Activated naive CD8-positive, alpha-beta T cell (primary cell): ENCODE data around the gene FADS1.

Experiments
- H3K27ac Mint-ChIP-seq: one replicate; pipeline ENCODE4 v1.8.0; 2021; ENCODE audit warnings: mixed read lengths
- H3K27me3 Mint-ChIP-seq: one replicate; pipeline ENCODE4 v1.8.0; 2021; ENCODE audit warnings: mixed read lengths
- H3K36me3 Mint-ChIP-seq: one replicate; pipeline ENCODE4 v1.8.0; 2021; ENCODE audit warnings: mixed read lengths
- H3K4me1 Mint-ChIP-seq: one replicate; pipeline ENCODE4 v1.8.0; 2021; ENCODE audit warnings: low read depth, mixed read lengths
- H3K4me3 Mint-ChIP-seq: one replicate; pipeline ENCODE4 v1.8.0; 2021; ENCODE audit warnings: mild to moderate bottlenecking, mixed read lengths
- H3K9me3 Mint-ChIP-seq: one replicate; pipeline ENCODE4 v1.8.0; 2021; ENCODE audit warnings: low read depth, mixed read lengths

The FADS1 gene

GRCh38 chr11:61851113-61851899 is 34.5 kb upstream of the FADS1 start:
- H3K4me1 Mint-ChIP-seq: no peaks in the 10 kb centered on the region
- H3K27ac Mint-ChIP-seq: no peak overlapping the region
- no peak overlapping the region for H3K4me3 Mint-ChIP-seq
- H3K9me3 Mint-ChIP-seq: no peaks in the 10 kb centered on the region
- H3K36me3 Mint-ChIP-seq: no peaks in the 10 kb centered on the region
- H3K27me3 Mint-ChIP-seq: no peaks in the 10 kb centered on the region

DNA sequence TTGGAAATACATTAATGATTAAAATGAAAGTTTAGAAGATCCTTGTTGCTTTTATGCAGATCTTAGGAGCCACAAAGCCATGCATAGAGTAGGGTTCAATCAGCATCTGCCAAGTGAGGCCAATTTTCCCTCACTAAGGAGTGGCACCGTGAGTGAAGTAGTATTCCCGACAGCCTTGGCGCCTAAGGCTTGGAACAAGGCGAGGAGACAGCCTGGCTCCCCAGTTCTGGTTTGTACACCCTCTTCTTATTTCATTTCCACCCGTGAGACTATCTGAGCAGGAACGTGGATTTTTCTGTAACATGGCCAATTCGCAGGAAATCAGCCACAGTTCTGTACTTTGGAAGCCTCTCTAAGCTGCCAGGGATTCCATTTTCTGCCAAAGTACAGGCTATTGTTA is 33.9 kb upstream of the FADS1 start:
- no peaks in the 10 kb centered on the region for H3K9me3 Mint-ChIP-seq
- no peak overlapping the region for H3K27ac Mint-ChIP-seq
- H3K4me3 Mint-ChIP-seq: no peak overlapping the region
- no peaks in the 10 kb centered on the region for H3K36me3 Mint-ChIP-seq
- H3K27me3 Mint-ChIP-seq: no peaks in the 10 kb centered on the region
- no peaks in the 10 kb centered on the region for H3K4me1 Mint-ChIP-seq

DNA sequence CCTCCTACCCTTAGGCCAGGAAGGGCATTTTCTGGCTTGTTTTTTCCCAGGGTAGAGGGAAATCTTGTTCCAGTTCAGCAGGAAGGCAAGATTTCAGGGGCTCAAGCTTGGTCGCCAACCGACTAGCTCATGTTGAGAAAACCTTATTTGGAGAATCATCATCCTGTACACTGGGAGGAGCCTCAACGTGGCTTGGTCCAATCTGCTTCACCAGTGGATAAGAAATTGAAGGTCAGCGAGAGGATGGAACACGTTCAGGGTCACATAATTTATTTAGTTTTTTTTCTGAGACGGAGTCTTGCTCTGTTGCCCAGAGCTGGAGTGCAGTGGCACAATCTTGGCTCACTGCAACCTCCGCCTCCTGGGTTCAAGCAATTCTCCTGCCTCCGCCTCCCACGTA is 31.8 kb upstream of the FADS1 start:
- Mint-ChIP-seq H3K27ac (no peak overlapping the region), H3K4me3 (no peak overlapping the region), H3K4me1 (no peaks in the 10 kb centered on the region), H3K36me3 (no peaks in the 10 kb centered on the region), H3K27me3 (no peaks in the 10 kb centered on the region), H3K9me3 (no peaks in the 10 kb centered on the region)

GRCh38 chr11:61847914-61848581 is 31.2 kb upstream of the FADS1 start:
- Mint-ChIP-seq H3K27ac (no peak overlapping the region), H3K4me1 (no peaks in the 10 kb centered on the region), H3K9me3 (no peaks in the 10 kb centered on the region), H3K4me3 (no peak overlapping the region), H3K27me3 (no peaks in the 10 kb centered on the region), H3K36me3 (no peaks in the 10 kb centered on the region)

DNA sequence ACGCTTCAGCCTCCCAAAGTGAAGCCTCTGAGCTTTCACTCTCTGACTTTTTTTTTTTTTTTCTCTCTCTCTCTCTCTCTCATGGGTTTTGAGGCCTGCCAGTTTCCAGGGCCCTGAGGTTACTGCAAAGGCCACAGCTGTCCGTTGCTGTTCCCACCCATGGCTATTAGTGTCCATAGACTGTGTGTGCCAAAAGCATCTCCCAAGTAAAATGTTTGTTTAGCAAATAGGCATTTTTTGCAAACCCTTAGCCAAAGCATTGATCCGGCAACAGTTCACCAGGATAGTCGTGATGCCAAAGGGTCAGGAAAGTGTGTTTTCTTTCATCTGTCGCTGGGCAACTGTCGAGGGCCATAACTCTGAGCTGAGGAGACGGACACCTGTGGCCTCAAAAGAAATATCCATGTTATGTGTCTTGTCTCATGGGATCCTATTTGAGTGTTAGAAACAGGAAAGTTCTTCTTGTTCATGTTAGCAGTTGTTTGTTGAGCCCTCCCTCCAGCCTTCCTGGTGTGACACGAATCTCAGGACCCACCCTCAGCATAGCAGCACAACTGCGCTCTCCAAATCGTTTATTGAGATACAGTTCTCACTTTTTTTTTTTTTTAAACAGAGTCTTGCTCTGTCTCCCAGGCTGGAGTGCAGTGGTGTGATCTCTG is 29.7 kb upstream of the FADS1 start:
- Mint-ChIP-seq H3K4me1 (peaks cover 4% of the 10 kb centered on the region), H3K36me3 (peaks cover 2% of the 10 kb centered on the region), H3K9me3 (no peaks in the 10 kb centered on the region), H3K27me3 (no peaks in the 10 kb centered on the region), H3K4me3 (no peak overlapping the region), H3K27ac (no peak overlapping the region)

- H3K9me3 Mint-ChIP-seq: no peaks in the 10 kb centered on the region
- peaks cover 2% of the 10 kb centered on the region for H3K36me3 Mint-ChIP-seq
- no peaks in the 10 kb centered on the region for H3K27me3 Mint-ChIP-seq
- no peak overlapping the region for H3K4me3 Mint-ChIP-seq
- no peak overlapping the region for H3K27ac Mint-ChIP-seq
- H3K4me1 Mint-ChIP-seq: peaks cover 4% of the 10 kb centered on the region
Observed at GRCh38 chr11:61844909-61845565, 28.2 kb upstream of the FADS1 start.

DNA sequence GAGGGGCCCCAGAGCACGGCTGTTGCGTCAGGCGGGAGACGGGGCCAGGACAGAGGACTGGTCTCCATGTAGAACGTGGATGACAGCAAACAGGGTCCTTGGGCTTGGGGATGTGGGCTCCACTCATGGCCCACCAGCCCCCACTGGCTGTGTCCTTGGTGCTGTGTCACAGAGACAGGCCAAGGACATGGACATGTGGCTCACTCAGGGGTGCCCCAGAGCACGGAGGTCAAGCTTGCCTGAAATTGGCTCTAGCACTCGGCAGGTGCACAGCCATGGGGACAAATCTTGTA is 25.7 kb upstream of the FADS1 start:
- H3K4me1 Mint-ChIP-seq: peaks cover 4% of the 10 kb centered on the region
- no peaks in the 10 kb centered on the region for H3K27me3 Mint-ChIP-seq
- H3K4me3 Mint-ChIP-seq: no peak overlapping the region
- H3K9me3 Mint-ChIP-seq: no peaks in the 10 kb centered on the region
- H3K27ac Mint-ChIP-seq: no peak overlapping the region
- peaks cover 2% of the 10 kb centered on the region for H3K36me3 Mint-ChIP-seq

GRCh38 chr11:61841636-61842527 is 25.1 kb upstream of the FADS1 start:
- no peaks in the 10 kb centered on the region for H3K27me3 Mint-ChIP-seq
- H3K4me3 Mint-ChIP-seq: no peak overlapping the region
- peaks cover 2% of the 10 kb centered on the region for H3K36me3 Mint-ChIP-seq
- H3K27ac Mint-ChIP-seq: no peak overlapping the region
- peaks cover 4% of the 10 kb centered on the region for H3K4me1 Mint-ChIP-seq
- no peaks in the 10 kb centered on the region for H3K9me3 Mint-ChIP-seq

DNA sequence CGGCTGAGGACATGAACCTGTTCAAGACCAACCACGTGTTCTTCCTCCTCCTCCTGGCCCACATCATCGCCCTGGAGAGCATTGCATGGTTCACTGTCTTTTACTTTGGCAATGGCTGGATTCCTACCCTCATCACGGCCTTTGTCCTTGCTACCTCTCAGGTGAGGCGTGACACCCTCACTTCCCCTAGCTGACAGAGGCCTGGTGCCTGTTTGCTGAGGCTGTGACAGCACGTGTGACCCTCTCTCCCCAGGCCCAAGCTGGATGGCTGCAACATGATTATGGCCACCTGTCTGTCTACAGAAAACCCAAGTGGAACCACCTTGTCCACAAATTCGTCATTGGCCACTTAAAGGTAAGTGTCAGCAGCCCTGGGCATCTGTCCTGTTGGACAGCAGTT is 23.6 kb upstream of the FADS1 start:
- Mint-ChIP-seq H3K27me3 (no peaks in the 10 kb centered on the region), H3K4me1 (peaks cover 8% of the 10 kb centered on the region), H3K27ac (no peak overlapping the region), H3K36me3 (peaks cover 2% of the 10 kb centered on the region), H3K4me3 (no peak overlapping the region), H3K9me3 (no peaks in the 10 kb centered on the region)

DNA sequence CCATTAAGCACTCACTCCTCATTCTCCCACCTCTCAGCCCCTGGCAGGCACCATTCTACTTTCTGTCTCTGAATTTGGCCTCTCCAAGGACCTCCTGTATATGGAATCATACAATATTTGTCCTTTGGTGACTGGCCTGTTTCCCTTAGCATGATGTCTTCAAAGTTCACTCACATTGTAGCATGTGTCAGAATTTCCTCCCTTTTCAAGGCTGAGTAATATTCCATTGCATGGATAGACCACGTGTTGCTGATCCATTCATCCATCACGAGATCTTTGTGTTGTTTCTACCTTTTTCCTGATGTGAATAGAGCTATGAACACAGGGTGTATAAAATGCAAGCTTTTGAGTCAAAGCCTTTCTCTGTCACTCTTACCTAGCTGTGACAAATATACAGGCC is 22.9 kb upstream of the FADS1 start:
- Mint-ChIP-seq H3K27ac (no peak overlapping the region), H3K36me3 (peaks cover 2% of the 10 kb centered on the region), H3K4me3 (no peak overlapping the region), H3K9me3 (no peaks in the 10 kb centered on the region), H3K27me3 (no peaks in the 10 kb centered on the region), H3K4me1 (peaks cover 11% of the 10 kb centered on the region)

DNA sequence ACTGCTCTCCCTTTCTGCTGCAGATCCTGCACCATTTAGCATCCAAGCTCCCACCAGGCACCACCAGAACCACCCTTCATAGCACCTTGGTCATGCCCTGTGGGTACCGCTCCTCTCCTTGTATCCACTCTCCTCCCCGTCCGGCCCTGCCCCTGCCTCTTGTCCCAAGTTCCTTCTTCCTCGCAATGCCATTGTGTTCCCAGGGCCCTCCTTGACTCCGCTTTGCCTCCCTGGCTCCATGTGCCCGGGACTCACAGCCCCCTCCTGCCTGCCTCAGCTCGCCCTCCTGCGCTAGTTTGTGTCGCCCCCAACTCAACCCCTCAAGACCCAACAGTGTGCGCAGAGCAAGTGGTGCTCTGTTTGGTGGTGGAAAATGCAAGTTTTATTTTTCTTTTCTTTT is 22.1 kb upstream of the FADS1 start:
- Mint-ChIP-seq H3K4me1 (peaks cover 16% of the 10 kb centered on the region), H3K4me3 (no peak overlapping the region), H3K36me3 (peaks cover 2% of the 10 kb centered on the region), H3K27ac (no peak overlapping the region), H3K9me3 (no peaks in the 10 kb centered on the region), H3K27me3 (no peaks in the 10 kb centered on the region)

DNA sequence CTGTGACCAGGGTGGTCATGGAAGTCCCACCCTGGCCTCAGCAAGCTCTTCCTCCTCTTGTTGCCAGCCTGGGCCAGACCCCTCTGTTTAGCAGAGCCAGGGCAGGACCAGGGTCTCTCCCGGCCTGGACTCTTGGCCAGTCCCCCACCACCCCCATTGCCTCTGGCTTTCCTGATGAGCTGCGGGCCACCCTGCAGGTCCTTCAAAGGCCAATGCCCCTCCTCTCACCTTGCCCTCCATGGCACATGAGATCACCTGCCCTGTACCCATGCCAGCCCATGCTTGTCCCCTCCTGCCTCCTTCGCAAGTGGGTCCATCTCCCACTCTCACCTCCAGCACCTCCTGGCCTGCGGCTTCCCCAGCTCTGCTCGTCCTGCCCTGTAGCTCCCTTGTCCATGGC is 21.7 kb upstream of the FADS1 start:
- Mint-ChIP-seq H3K36me3 (peaks cover 3% of the 10 kb centered on the region), H3K27ac (no peak overlapping the region), H3K4me1 (peaks cover 20% of the 10 kb centered on the region)

GRCh38 chr11:61837411-61838005 is 20.7 kb upstream of the FADS1 start:
- H3K27ac Mint-ChIP-seq: no peak overlapping the region
- peaks cover 22% of the 10 kb centered on the region for H3K4me1 Mint-ChIP-seq
- no peaks in the 10 kb centered on the region for H3K9me3 Mint-ChIP-seq
- peaks cover 4% of the 10 kb centered on the region for H3K36me3 Mint-ChIP-seq
- peaks cover 4% of the 10 kb centered on the region for H3K27me3 Mint-ChIP-seq
- no peak overlapping the region for H3K4me3 Mint-ChIP-seq

More for the DNA sequence above, 21.7 kb upstream of the FADS1 start:
- no peak overlapping the region for H3K4me3 Mint-ChIP-seq
- H3K9me3 Mint-ChIP-seq: no peaks in the 10 kb centered on the region
- H3K27me3 Mint-ChIP-seq: peaks cover 3% of the 10 kb centered on the region

- H3K9me3 Mint-ChIP-seq: no peaks in the 10 kb centered on the region
- H3K4me1 Mint-ChIP-seq: peaks cover 19% of the 10 kb centered on the region
- H3K4me3 Mint-ChIP-seq: no peak overlapping the region
- no peak overlapping the region for H3K27ac Mint-ChIP-seq
- H3K36me3 Mint-ChIP-seq: peaks cover 2% of the 10 kb centered on the region
- H3K27me3 Mint-ChIP-seq: peaks cover 7% of the 10 kb centered on the region
Observed at GRCh38 chr11:61836193-61836592, 19.4 kb upstream of the FADS1 start.
